ENCODE measurements around the gene NAALADL2. TPM values are rescaled to one million over a fixed set of nuclear protein-coding genes. Genes with fewer than 3 reads are reported as not detected.

Gene NAALADL2
- polyA plus RNA-seq, 1 donor from 2014 or later, result 1.6 TPM

- Histone ChIP-seq H3K9me2 (ENCODE audit: insufficient read depth, low read length) (no peaks in the 10 kb centered on the region), H3K79me2 (replicated peaks; ENCODE audit: insufficient read depth, low read length) (no peaks in the 10 kb centered on the region), H3F3A (ENCODE audit: insufficient read depth, low read length, poor library complexity, severe bottlenecking) (no peaks in the 10 kb centered on the region), H3K4me2 (ENCODE audit: low read length) (no peak overlapping the region), H3K9me3 (ENCODE audit: low read length) (no peaks in the 10 kb centered on the region), H3K27me3 (ENCODE audit: insufficient read depth, low read depth, low read length) (no peaks in the 10 kb centered on the region), H4K20me1 (ENCODE audit: insufficient read depth) (no peaks in the 10 kb centered on the region), H2AFZ (ENCODE audit: low read depth, low read length) (no peak overlapping the region), H3K27ac (ENCODE audit: low read length) (no peak overlapping the region), H3K9ac (ENCODE audit: low read length) (no peak overlapping the region), H3K36me3 (ENCODE audit: insufficient read depth, low read length) (no peaks in the 10 kb centered on the region), H3K4me3 (ENCODE audit: low read length) (no peak overlapping the region)
- TF ChIP-seq TAF1 (IDR thresholded peaks at IDR 0.05; ENCODE audit: low read depth), result no peak
- TF ChIP-seq, protein P1, sequence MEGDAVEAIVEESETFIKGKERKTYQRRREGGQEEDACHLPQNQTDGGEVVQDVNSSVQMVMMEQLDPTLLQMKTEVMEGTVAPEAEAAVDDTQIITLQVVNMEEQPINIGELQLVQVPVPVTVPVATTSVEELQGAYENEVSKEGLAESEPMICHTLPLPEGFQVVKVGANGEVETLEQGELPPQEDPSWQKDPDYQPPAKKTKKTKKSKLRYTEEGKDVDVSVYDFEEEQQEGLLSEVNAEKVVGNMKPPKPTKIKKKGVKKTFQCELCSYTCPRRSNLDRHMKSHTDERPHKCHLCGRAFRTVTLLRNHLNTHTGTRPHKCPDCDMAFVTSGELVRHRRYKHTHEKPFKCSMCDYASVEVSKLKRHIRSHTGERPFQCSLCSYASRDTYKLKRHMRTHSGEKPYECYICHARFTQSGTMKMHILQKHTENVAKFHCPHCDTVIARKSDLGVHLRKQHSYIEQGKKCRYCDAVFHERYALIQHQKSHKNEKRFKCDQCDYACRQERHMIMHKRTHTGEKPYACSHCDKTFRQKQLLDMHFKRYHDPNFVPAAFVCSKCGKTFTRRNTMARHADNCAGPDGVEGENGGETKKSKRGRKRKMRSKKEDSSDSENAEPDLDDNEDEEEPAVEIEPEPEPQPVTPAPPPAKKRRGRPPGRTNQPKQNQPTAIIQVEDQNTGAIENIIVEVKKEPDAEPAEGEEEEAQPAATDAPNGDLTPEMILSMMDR (IDR thresholded peaks at IDR 0.05; ENCODE audit: poor library complexity, severe bottlenecking), result no peak
- TF ChIP-seq, protein P2, sequence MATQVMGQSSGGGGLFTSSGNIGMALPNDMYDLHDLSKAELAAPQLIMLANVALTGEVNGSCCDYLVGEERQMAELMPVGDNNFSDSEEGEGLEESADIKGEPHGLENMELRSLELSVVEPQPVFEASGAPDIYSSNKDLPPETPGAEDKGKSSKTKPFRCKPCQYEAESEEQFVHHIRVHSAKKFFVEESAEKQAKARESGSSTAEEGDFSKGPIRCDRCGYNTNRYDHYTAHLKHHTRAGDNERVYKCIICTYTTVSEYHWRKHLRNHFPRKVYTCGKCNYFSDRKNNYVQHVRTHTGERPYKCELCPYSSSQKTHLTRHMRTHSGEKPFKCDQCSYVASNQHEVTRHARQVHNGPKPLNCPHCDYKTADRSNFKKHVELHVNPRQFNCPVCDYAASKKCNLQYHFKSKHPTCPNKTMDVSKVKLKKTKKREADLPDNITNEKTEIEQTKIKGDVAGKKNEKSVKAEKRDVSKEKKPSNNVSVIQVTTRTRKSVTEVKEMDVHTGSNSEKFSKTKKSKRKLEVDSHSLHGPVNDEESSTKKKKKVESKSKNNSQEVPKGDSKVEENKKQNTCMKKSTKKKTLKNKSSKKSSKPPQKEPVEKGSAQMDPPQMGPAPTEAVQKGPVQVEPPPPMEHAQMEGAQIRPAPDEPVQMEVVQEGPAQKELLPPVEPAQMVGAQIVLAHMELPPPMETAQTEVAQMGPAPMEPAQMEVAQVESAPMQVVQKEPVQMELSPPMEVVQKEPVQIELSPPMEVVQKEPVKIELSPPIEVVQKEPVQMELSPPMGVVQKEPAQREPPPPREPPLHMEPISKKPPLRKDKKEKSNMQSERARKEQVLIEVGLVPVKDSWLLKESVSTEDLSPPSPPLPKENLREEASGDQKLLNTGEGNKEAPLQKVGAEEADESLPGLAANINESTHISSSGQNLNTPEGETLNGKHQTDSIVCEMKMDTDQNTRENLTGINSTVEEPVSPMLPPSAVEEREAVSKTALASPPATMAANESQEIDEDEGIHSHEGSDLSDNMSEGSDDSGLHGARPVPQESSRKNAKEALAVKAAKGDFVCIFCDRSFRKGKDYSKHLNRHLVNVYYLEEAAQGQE (IDR thresholded peaks at IDR 0.05; ENCODE audit: borderline replicate concordance), result no peak
- no peak for TF ChIP-seq EP300 (conservative IDR thresholded peaks at IDR 0.05; ENCODE audit: poor library complexity, severe bottlenecking)
- no peak for TF ChIP-seq RAD21 (conservative IDR thresholded peaks at IDR 0.05)
- TF ChIP-seq SMC3 (conservative IDR thresholded peaks at IDR 0.05; ENCODE audit: poor library complexity), result no peak
- no peak for TF ChIP-seq MXI1 (conservative IDR thresholded peaks at IDR 0.05; ENCODE audit: poor library complexity, severe bottlenecking)
- no peak for TF ChIP-seq EZH2 (IDR thresholded peaks at IDR 0.05; ENCODE audit: borderline replicate concordance, insufficient read depth, low read length, poor library complexity, severe bottlenecking)
- no peak for TF ChIP-seq POLR2AphosphoS5 (IDR thresholded peaks at IDR 0.05)
Observed at GRCh38 chr3:175247629-175248028, 388.5 kb downstream of the NAALADL2 start.

DNA sequence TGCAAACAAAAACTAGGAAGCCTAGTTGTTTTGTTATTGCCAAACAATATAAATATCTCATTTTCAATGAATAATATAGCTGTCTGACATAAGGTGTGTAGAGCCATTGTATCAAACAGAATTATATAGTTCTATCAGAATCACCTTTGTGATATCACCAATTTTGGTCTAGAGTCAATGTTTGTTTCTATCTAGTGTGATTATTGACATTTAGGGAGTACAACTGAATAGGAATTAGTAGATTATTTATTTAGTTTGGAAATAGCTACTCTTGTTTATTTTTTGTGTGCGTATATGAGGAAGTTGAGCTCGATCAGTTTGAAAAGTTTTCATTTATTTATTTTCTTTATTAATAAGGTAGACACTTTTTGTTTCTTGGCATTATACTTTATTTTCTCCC is 389.7 kb downstream of the NAALADL2 start:
- TF ChIP-seq EZH2 (IDR thresholded peaks at IDR 0.05; ENCODE audit: borderline replicate concordance, insufficient read depth, low read length, poor library complexity, severe bottlenecking), result no peak
- TF ChIP-seq TAF1 (IDR thresholded peaks at IDR 0.05; ENCODE audit: low read depth), result no peak
- no peak for TF ChIP-seq MXI1 (conservative IDR thresholded peaks at IDR 0.05; ENCODE audit: poor library complexity, severe bottlenecking)
- TF ChIP-seq POLR2AphosphoS5 (IDR thresholded peaks at IDR 0.05), result no peak
- no peak for TF ChIP-seq RAD21 (conservative IDR thresholded peaks at IDR 0.05)
- TF ChIP-seq, protein P1 (IDR thresholded peaks at IDR 0.05; ENCODE audit: poor library complexity, severe bottlenecking), result no peak
- no peak for TF ChIP-seq SMC3 (conservative IDR thresholded peaks at IDR 0.05; ENCODE audit: poor library complexity)
- no peak for TF ChIP-seq EP300 (conservative IDR thresholded peaks at IDR 0.05; ENCODE audit: poor library complexity, severe bottlenecking)
- TF ChIP-seq, protein P2 (IDR thresholded peaks at IDR 0.05; ENCODE audit: borderline replicate concordance), result no peak
- Histone ChIP-seq H3F3A (ENCODE audit: insufficient read depth, low read length, poor library complexity, severe bottlenecking) (no peaks in the 10 kb centered on the region), H3K9me2 (ENCODE audit: insufficient read depth, low read length) (no peaks in the 10 kb centered on the region), H3K27me3 (ENCODE audit: insufficient read depth, low read depth, low read length) (no peaks in the 10 kb centered on the region), H3K4me3 (ENCODE audit: low read length) (no peak overlapping the region), H3K36me3 (ENCODE audit: insufficient read depth, low read length) (no peaks in the 10 kb centered on the region), H3K9me3 (ENCODE audit: low read length) (no peaks in the 10 kb centered on the region), H2AFZ (ENCODE audit: low read depth, low read length) (no peak overlapping the region), H3K79me2 (replicated peaks; ENCODE audit: insufficient read depth, low read length) (no peaks in the 10 kb centered on the region), H3K4me2 (ENCODE audit: low read length) (no peak overlapping the region), H3K9ac (ENCODE audit: low read length) (no peak overlapping the region), H3K27ac (ENCODE audit: low read length) (no peak overlapping the region), H4K20me1 (ENCODE audit: insufficient read depth) (no peaks in the 10 kb centered on the region)
